Naive thymus-derived CD8-positive, alpha-beta T cell (primary cell): ENCODE data around the gene SERPINB6. TPM values are rescaled to one million over a fixed set of nuclear protein-coding genes. Genes with fewer than 3 reads are reported as not detected.
A peak's percentile ranks its signal among the peaks of the same experiment; 100 is the strongest.
"Not testable (repeated sequence)": the region's sequence is repeated elsewhere in the genome, so short reads cannot be mapped to it uniquely, and the experiment has no call there.

Experiments used
- ATAC-seq, 2 donors: fragments of 150-1000 bp; cut with Tn5 transposase in 1 of 2; sonication (Bioruptor Pico), chemical (Tn5 transposase) in 1 of 2; 1 replicate in 1 of 2; 2 replicates in 1 of 2; pipeline ENCODE4 v1.10.0; 2021; ENCODE audit warnings: mild to moderate bottlenecking in 2 of 2, moderate library complexity in 2 of 2
- POLR2A ChIA-PET: fragments of 350-600 bp; sonication (Branson Sonifier 250); formaldehyde crosslinking; loops from one replicate; lab custom pipeline; 2021; ENCODE audit warnings: antibody characterized with exemption; lab: Charles Lee
- DNase-seq, 10 donors: peaks; one replicate each; pipeline versions ENCODE4 v3.0.0 to v3.0.0-alpha.2; 2020 to 2022
- H3K27ac Mint-ChIP-seq, 10 donors: one replicate each; pipeline ENCODE4 v1.8.0; 2020 to 2022; ENCODE audit warnings: mild to moderate bottlenecking in 10 of 10, mixed read lengths in 10 of 10, moderate library complexity in 4 of 10, inconsistent platforms in 1 of 10
- H3K27me3 Mint-ChIP-seq, 5 donors: one replicate each; pipeline ENCODE4 v1.8.0; 2021 to 2022; ENCODE audit warnings: mixed read lengths in 5 of 5
- H3K36me3 Mint-ChIP-seq, 3 donors: one replicate each; pipeline ENCODE4 v1.8.0; 2020 to 2022; ENCODE audit warnings: mixed read lengths in 3 of 3, mild to moderate bottlenecking in 2 of 3, inconsistent platforms in 1 of 3
- H3K4me1 Mint-ChIP-seq, 4 donors: one replicate each; pipeline ENCODE4 v1.8.0; 2021 to 2022; ENCODE audit warnings: mixed read lengths in 4 of 4
- H3K4me3 Mint-ChIP-seq, 10 donors: one replicate each; pipeline ENCODE4 v1.8.0; 2020 to 2022; ENCODE audit warnings: mild to moderate bottlenecking in 10 of 10, mixed read lengths in 10 of 10, moderate library complexity in 6 of 10, inconsistent platforms in 1 of 10
- H3K9me3 Mint-ChIP-seq, 9 donors: one replicate each; pipeline ENCODE4 v1.8.0; 2020 to 2022; ENCODE audit warnings: mixed read lengths in 9 of 9, mild to moderate bottlenecking in 3 of 9, inconsistent platforms in 1 of 9, moderate library complexity in 1 of 9
- polyA plus RNA-seq, 3 donors: library from polyadenylated mRNA; unstranded; fragments of 300-500 nt; fragmentation: Illumina TruSeq; gene quantifications; one replicate each; pipeline ENCODE4 v1.2.3, GENCODE V29; 2021
- total RNA-seq, 8 experiments: library from RNA in 2 of 8; stranded (reverse) in 2 of 8; gene quantifications; one replicate each; pipeline ENCODE4 v1.2.3 and lab custom pipeline; 2021 to 2026

SERPINB6 gene
- total and polyA plus RNA-seq, 5 experiments from 2014 or later: 125 to 152 (median 134) TPM

DNA sequence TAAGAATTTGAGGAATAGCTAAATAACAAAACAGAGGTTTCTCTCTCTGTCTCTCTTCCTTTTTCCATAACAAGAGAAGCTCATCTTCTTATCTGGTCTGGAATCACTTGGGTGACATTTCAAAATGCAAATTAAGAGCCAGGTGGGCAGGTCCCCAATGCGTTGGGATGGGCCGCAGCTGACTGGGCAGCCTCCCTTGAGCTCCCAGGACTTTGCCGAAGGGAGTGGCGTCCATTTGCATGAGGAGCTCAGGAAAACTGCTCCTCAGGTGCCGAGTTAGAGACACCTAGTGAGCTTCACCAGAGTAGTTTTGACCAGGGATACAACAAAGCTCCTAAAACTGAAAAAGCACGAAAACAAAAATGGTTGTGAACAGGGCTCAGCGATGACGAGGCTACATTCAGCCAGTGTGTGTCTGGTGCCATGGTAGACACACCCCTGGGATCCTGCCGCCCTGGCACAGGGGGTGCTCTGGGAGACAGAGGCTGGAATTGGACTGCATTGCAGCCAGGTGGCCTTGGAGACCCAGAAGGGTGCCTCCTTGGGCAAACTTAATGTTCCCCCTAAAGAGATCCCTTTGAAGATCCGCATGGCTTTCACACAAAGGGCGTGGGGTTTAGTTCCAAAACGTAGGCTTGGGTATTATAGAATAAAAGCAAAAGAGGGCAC lies 13.5 kb upstream of the SERPINB6 start:
- H3K4me3 Mint-ChIP-seq: no peak overlapping the region
- H3K9me3 Mint-ChIP-seq: no peaks in the 10 kb centered on the region
- no peak for ATAC-seq
- peaks cover 18 to 28% (median 24%) of the 10 kb centered on the region in 4 donors for H3K4me1 Mint-ChIP-seq
- H3K27ac Mint-ChIP-seq: no peak overlapping the region
- H3K36me3 Mint-ChIP-seq: no peaks in the 10 kb centered on the region
- POLR2A ChIA-PET: interaction anchor here (1.1 to 9.7 kb wide), 2 partner anchors 13 to 48 kb away, joined by 5 to 497 read pairs; partner anchors contain the start of gene SERPINB6
- H3K27me3 Mint-ChIP-seq: peaks cover 0 to 27% (median 3%) of the 10 kb centered on the region in 5 donors
- DNase-seq: no peak

DNA sequence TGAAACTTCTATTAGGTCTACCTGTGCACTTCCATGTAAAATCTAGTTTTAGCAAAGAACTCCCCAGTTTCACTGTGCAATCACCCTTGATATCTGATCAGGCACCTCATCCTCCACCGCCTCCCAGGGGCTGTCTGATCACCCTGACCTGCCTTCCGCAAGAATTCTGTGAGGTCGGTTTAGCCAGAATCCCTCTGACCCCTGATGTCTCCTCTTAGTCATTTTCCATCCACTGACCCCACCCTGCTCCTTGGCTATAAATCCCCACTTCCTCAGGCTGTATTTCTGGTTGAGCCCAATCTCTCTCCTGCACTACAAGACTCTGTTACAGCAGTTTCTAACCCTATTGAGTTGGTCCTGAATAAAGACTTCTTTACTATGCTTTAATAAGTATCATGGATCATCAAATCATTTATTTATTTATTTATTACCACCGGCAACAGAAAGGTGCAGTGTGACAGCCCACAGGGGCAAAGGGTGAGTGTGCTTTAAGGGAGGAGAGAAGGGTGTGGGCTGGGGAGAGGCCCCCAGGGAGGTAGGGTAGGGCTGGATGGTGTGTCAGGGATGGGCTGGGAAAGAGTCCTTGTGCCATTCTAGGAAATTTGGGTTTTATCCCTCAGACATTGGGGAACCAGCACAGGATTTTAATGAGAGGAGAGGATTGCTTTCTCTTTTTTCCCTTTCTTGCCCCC lies 11.2 kb upstream of the SERPINB6 start:
- ATAC-seq (no peak), DNase-seq (no peak)
- H3K4me1 Mint-ChIP-seq: peaks cover 8 to 18% (median 14%) of the 10 kb centered on the region in 4 donors
- H3K36me3 Mint-ChIP-seq: no peaks in the 10 kb centered on the region
- peaks cover 0 to 27% (median 4%) of the 10 kb centered on the region in 5 donors for H3K27me3 Mint-ChIP-seq
- POLR2A ChIA-PET: interaction anchor here (9.7 kb wide), 1 partner anchor 46 kb away, joined by 497 read pairs; no protein-coding TSS in a partner anchor
- no peaks in the 10 kb centered on the region for H3K9me3 Mint-ChIP-seq
- no peak overlapping the region for H3K4me3 Mint-ChIP-seq
- H3K27ac Mint-ChIP-seq: no peak overlapping the region

DNA sequence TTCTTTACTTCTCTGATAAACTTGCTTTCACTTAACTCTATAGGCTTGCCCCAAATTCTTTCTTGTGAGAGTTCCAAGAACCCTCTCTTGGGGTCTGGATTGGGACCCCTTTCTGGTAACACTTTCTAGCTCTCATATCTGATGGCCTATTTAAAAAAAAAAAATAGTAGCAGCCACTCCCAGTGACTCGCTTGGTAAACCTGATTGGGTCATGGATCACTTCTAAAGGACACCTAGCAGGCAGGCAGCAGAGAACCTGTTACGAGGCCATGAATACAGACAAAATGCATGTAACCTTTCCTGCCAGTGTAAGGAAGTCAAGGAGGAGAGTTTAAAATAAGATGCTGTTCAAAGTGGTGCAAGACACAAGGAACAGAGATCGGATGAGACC lies 9.1 kb upstream of the SERPINB6 start:
- H3K27me3 Mint-ChIP-seq: peaks cover 0 to 27% (median 4%) of the 10 kb centered on the region in 5 donors

DNA sequence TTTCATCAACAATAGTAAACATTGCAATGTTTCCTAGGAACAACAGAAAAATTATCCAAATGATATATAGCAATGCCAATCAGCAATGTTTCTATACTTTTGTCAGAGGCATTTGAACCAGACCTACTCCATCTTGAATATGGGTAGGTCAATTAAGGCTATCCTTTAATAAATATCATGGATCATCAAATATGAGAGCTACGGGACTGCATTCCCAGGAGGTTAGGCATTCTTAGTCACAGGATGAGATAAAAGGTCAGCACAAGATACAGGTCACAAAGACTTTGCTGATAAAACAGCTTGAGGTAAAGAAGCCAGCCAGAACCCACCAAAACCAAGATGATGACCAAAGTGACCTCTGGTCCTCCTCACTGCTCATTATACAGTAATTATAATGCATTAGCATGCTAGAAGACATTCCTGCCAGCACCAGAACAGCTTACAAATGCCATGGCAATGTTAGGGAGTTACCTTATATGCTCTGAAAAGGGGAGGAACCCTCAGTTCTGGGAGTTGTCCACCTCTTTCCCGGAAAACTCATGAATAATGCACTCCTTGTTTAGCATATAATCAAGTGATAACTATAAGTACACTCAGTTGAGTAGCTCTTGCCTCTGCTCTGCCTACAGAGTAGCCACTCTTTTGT lies 8.6 kb upstream of the SERPINB6 start:
- no peak for DNase-seq
- Mint-ChIP-seq H3K27me3 (peaks cover 0 to 27% (median 4%) of the 10 kb centered on the region in 5 donors), H3K9me3 (no peaks in the 10 kb centered on the region), H3K4me1 (peaks cover 5 to 10% (median 7%) of the 10 kb centered on the region in 4 donors), H3K36me3 (no peaks in the 10 kb centered on the region), H3K27ac (no peak overlapping the region), H3K4me3 (no peak overlapping the region)
- POLR2A ChIA-PET: interaction anchor here (0.6 to 4.3 kb wide), 5 partner anchors 8 to 138 kb away, joined by 3 to 51 read pairs (median 4); partner anchors contain the start of genes SERPINB1 and SERPINB6
- ATAC-seq: no peak

More for the DNA sequence above, 9.1 kb upstream of the SERPINB6 start:
- ATAC-seq: no peak
- POLR2A ChIA-PET: interaction anchor here (0.6 to 4.3 kb wide), 5 partner anchors 8 to 139 kb away, joined by 3 to 51 read pairs (median 4); partner anchors contain the start of genes SERPINB1 and SERPINB6
- no peaks in the 10 kb centered on the region for H3K36me3 Mint-ChIP-seq
- H3K4me1 Mint-ChIP-seq: peaks cover 5 to 10% (median 7%) of the 10 kb centered on the region in 4 donors
- no peak overlapping the region for H3K4me3 Mint-ChIP-seq
- H3K9me3 Mint-ChIP-seq: no peaks in the 10 kb centered on the region
- peak overlapping the region in 1 of 10 donors; percentile 60 for H3K27ac Mint-ChIP-seq
- no peak for DNase-seq

DNA sequence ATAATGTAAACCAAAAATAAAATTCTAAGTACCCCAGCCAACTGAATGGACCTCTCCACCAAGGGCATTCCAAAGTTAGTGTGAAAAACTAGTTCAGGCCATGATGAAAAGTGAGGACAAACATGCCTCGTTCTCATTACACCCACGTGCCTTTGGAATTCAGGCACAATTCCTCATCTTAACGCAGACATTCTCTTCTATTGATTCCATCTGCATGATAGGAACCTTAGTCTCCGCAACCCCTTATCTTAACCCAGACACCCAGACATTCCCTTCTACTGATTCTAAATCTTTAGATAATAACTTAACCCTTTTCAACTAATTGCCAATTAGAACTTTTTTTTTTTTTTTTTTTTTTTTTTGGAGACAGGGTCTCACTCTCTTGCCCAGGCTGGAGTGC lies 7.6 kb upstream of the SERPINB6 start:
- no peaks in the 10 kb centered on the region for H3K9me3 Mint-ChIP-seq
- POLR2A ChIA-PET: interaction anchor here (4.3 kb wide), 1 partner anchor 10 kb away, joined by 51 read pairs; no protein-coding TSS in a partner anchor
- peaks cover 0 to 27% (median 4%) of the 10 kb centered on the region in 5 donors for H3K27me3 Mint-ChIP-seq
- ATAC-seq (no peak), DNase-seq (no peak)
- H3K4me3 Mint-ChIP-seq: no peak overlapping the region
- H3K27ac Mint-ChIP-seq: no peak overlapping the region
- H3K36me3 Mint-ChIP-seq: no peaks in the 10 kb centered on the region
- H3K4me1 Mint-ChIP-seq: peaks cover 5 to 14% (median 9%) of the 10 kb centered on the region in 4 donors

DNA sequence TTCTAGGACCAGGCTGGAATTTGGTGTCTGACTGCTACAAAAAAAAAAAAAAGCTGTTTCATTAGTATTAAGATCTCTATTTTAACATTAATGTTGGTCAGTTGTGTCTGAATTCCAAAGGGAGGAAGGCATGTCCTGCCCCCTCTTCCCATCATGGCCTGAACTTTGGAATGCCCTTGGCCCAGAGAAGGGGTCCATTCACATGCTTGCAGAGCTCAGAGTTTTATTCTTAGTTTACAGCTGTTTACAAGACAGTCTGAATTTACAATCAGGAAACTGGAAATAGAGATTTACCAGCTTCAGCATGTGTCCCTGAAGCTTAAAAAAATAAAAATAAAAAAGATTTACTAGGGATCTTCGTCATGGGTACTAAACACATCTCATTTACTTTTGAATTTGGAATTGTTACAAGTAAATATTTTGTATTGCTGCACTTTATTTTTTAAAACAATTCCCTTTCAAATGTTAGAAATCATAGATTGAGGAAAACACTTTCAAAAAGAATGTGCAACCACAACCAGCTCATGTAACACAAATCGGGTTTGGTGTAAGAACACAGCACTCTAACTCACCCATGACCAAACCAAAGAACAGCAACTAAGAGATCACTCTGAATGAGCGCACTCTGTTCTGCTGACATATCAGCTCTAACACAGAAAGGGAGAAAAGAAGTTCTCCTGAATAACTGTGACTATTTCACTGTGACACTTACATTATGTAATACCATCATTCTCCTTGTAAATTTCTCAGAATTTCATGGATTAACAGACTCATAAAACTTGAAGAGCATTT lies 6.6 kb upstream of the SERPINB6 start:
- POLR2A ChIA-PET: interaction anchor here (0.5 to 4.3 kb wide), 6 partner anchors 11 to 137 kb away, joined by 3 to 51 read pairs (median 4); partner anchors contain the start of gene SERPINB1
- H3K36me3 Mint-ChIP-seq: no peaks in the 10 kb centered on the region
- H3K4me3 Mint-ChIP-seq: no peak overlapping the region
- H3K4me1 Mint-ChIP-seq: peaks cover 1 to 19% (median 11%) of the 10 kb centered on the region in 4 donors
- DNase-seq (no peak), ATAC-seq (no peak)
- H3K27ac Mint-ChIP-seq: no peak overlapping the region
- H3K27me3 Mint-ChIP-seq: peaks cover 0 to 27% (median 5%) of the 10 kb centered on the region in 5 donors
- no peaks in the 10 kb centered on the region for H3K9me3 Mint-ChIP-seq

DNA sequence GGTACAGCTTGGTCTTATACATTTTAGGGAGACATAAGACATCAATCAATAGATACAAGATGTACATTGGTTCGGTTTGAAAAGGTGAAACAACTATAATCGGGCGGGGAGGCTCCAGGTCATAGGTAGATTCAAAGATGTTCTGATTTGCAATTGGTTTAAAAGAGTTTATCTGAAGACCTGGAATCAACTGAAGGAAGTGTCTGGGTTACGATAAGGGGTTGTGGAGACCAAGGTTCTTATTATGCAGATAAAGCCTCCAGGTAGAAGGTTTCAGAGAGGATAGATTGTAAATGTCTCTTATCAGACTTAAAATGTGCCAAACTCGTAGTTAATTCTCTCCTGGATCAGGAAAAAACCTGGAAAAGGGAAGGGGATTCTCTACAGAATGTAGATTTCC lies 5.9 kb upstream of the SERPINB6 start:
- peaks cover 1 to 24% (median 16%) of the 10 kb centered on the region in 4 donors for H3K4me1 Mint-ChIP-seq
- DNase-seq: no peak
- H3K4me3 Mint-ChIP-seq: no peak overlapping the region
- peak overlapping the region in 1 of 10 donors; percentile 17 for H3K27ac Mint-ChIP-seq
- H3K27me3 Mint-ChIP-seq: peaks cover 0 to 22% (median 5%) of the 10 kb centered on the region in 5 donors
- no peaks in the 10 kb centered on the region for H3K9me3 Mint-ChIP-seq
- POLR2A ChIA-PET: interaction anchor here (0.5 to 4.3 kb wide), 3 partner anchors 11 to 36 kb away, joined by 3 to 51 read pairs (median 4); no protein-coding TSS in a partner anchor
- no peak for ATAC-seq
- no peaks in the 10 kb centered on the region for H3K36me3 Mint-ChIP-seq

DNA sequence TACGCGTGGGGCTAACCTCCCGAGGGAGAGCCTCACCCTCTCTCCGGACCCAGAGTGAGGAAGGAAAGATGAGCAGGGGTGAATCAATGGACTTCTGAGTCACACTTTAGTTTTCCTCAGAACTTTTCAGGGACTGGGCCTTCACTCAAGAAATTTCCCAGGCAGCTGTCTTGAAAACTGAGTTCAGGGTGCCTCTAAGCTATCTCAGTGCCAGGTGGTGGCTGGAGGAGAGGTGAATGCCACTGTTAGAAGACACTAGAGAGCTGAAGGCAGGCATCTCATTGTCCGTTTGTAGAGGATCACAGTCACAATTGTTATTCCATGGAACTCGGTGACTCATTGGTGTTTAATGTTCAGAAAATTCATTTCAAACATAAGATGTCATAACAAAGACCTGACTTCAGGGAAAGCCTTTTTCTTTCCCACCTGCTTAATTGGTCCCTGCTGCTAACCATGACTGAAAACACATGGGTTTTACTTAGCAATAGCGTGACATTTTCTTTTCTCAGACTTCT lies 5.3 kb upstream of the SERPINB6 start:
- peak overlapping the region in 3 of 10 donors; percentile 7 to 67 (median 21) for H3K27ac Mint-ChIP-seq
- peaks cover 3 to 29% (median 20%) of the 10 kb centered on the region in 4 donors for H3K4me1 Mint-ChIP-seq
- H3K36me3 Mint-ChIP-seq: no peaks in the 10 kb centered on the region
- H3K27me3 Mint-ChIP-seq: peaks cover 0 to 17% (median 5%) of the 10 kb centered on the region in 5 donors
- H3K4me3 Mint-ChIP-seq: peak overlapping the region in 1 of 10 donors; percentile 48
- no peak for DNase-seq
- POLR2A ChIA-PET: interaction anchor here (1.6 to 5.7 kb wide), 2 partner anchors 12 to 77 kb away, joined by 3 to 112 read pairs; no protein-coding TSS in a partner anchor
- ATAC-seq: no peak
- no peaks in the 10 kb centered on the region for H3K9me3 Mint-ChIP-seq

DNA sequence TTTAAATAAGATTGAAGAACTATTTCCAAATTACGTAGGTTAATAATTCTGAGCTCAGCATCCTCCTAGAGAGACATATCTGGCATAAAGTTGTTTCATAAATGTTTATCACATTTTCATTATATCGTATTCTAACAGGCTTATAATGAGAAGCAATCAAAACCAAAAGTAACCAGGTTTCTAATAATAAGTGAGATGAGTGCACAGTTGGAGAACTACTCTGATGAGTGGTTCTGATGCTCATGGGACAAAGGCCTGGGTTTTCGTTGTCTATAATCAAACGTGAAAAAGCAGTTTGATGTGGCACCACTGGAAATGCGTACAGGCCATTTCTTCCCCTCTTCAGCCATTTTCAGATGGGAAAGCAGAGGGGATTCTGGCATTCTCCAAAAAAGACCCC lies 4.7 kb upstream of the SERPINB6 start:
- no peaks in the 10 kb centered on the region for H3K9me3 Mint-ChIP-seq
- peaks cover 0 to 12% (median 5%) of the 10 kb centered on the region in 5 donors for H3K27me3 Mint-ChIP-seq
- no peak overlapping the region for H3K4me3 Mint-ChIP-seq
- ATAC-seq: no peak
- DNase-seq: no peak
- H3K27ac Mint-ChIP-seq: no peak overlapping the region
- no peaks in the 10 kb centered on the region for H3K36me3 Mint-ChIP-seq
- H3K4me1 Mint-ChIP-seq: peaks cover 2 to 26% (median 16%) of the 10 kb centered on the region in 4 donors
- POLR2A ChIA-PET: interaction anchor here (1.0 to 5.7 kb wide), 4 partner anchors 12 to 78 kb away, joined by 3 to 112 read pairs (median 14); no protein-coding TSS in a partner anchor

DNA sequence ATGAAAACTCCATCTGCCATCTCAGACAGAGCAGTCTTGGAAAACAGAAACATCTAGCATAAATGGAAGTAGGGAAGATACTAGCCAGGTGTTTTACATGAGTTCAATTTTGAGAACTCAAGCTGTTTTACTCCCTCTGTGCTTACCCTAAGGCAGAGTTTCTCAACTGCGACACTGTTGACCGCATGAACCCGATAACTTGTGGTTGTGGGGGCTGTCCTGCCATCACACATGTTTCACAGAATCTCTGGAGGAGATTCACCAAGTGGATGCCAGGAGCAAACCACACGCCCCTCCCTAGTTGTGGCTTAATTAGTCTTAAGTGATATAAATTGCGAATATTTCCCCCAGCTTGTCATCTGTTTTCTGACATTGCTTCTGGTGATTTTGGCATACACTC lies 2.3 kb upstream of the SERPINB6 start:
- POLR2A ChIA-PET: interaction anchor here (1.6 to 5.7 kb wide), 4 partner anchors 8 to 180 kb away, joined by 4 to 112 read pairs (median 16); no protein-coding TSS in a partner anchor
- DNase-seq (peak in 2 of 10 donors; percentile 7 to 26), ATAC-seq (no peak)
- Mint-ChIP-seq H3K4me1 (peaks cover 9 to 39% (median 30%) of the 10 kb centered on the region in 4 donors), H3K27ac (peak overlapping the region in 8 of 10 donors; percentile 42 to 87 (median 64)), H3K9me3 (no peaks in the 10 kb centered on the region), H3K36me3 (no peaks in the 10 kb centered on the region), H3K4me3 (peak overlapping the region in 3 of 10 donors; percentile 4 to 72 (median 63)), H3K27me3 (peaks cover 0 to 11% (median 0%) of the 10 kb centered on the region in 5 donors)

DNA sequence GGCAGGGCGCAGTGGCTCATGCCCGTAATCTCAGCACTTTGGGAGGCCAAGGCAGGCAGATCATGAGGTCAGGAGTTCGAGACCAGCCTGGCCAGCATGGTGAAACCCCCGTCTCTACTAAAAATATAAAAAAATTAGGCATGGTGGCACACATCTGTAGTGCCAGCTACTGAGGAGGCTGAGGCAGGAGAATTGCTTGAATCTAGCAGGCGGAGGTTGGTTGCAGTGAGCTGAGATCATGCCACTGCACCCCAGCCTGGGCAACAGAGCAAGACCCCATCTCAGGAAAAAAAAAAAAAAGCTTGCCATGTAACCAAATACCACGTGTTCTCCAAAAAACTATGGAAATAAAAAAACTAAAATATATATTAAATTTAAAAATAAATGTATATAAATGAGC lies 1.8 kb upstream of the SERPINB6 start:
- peak overlapping the region in 3 of 10 donors; percentile 91 to 93 (median 92) for H3K4me3 Mint-ChIP-seq
- DNase-seq, H3K36me3 Mint-ChIP-seq, H3K9me3 Mint-ChIP-seq, ATAC-seq: not testable (repeated sequence)
- POLR2A ChIA-PET: interaction anchor here (0.7 to 5.7 kb wide), 5 partner anchors 7 to 497 kb away, joined by 3 to 112 read pairs (median 6); no protein-coding TSS in a partner anchor
- H3K27ac Mint-ChIP-seq: peak overlapping the region in 6 of 10 donors; percentile 46 to 97 (median 75)
- peaks cover 0 to 11% (median 0%) of the 10 kb centered on the region in 5 donors for H3K27me3 Mint-ChIP-seq
- peaks cover 12 to 44% (median 34%) of the 10 kb centered on the region in 4 donors for H3K4me1 Mint-ChIP-seq
